Heart left ventricle (tissue), 16 donors: Measurements from ENCODE around the gene HEMK1. TPM values are rescaled to one million over a fixed set of nuclear protein-coding genes. Genes with fewer than 3 reads are reported as not detected.

Experiments used
- ATAC-seq, 4 donors: fragments of 200-7000 bp; cut with Tn5 transposase; one replicate each; pipeline ENCODE4 v1.9.1; 2020 to 2022; ENCODE audit warnings: moderate library complexity in 4 of 4, mild to moderate bottlenecking in 3 of 4, moderate number of reproducible peaks in 1 of 4
- DNase-seq, 5 donors: peaks; one replicate each; pipeline ENCODE4 v3.0.0-alpha.2; 2020
- H3K27ac ChIP-seq, 12 donors: fragments of 200-600 bp; sonication (generic) in 4 of 12; one replicate each; pipeline versions ENCODE4 v1.5.0 to v1.8.0; 2016 to 2022; ENCODE audit warnings: mild to moderate bottlenecking in 2 of 12
- H3K27me3 ChIP-seq, 9 donors: fragments of 200-600 bp; sonication (generic) in 2 of 9; one replicate each; pipeline versions ENCODE4 v1.5.1 to v1.8.0; 2016 to 2022; ENCODE audit warnings: mild to moderate bottlenecking in 3 of 9
- H3K36me3 ChIP-seq, 9 donors: fragments of 200-600 bp; sonication (generic) in 2 of 9; one replicate each; pipeline versions ENCODE4 v1.5.0 to v1.8.0; 2018 to 2022; ENCODE audit warnings: mild to moderate bottlenecking in 2 of 9
- H3K4me1 ChIP-seq, 12 donors: fragments of 200-600 bp; sonication (generic) in 4 of 12; one replicate each; pipeline versions ENCODE4 v1.5.0 to v1.8.0; 2016 to 2022; ENCODE audit warnings: mild to moderate bottlenecking in 3 of 12
- H3K4me3 ChIP-seq, 12 donors: fragments of 200-600 bp; sonication (generic) in 4 of 12; one replicate each; pipeline versions ENCODE4 v1.5.0 to v1.8.0; 2017 to 2022; ENCODE audit warnings: mild to moderate bottlenecking in 9 of 12, moderate library complexity in 4 of 12
- H3K9me3 ChIP-seq, 12 donors: fragments of 200-600 bp; sonication (generic) in 4 of 12; one replicate each; pipeline versions ENCODE4 v1.5.0 to v1.8.0; 2016 to 2022; ENCODE audit warnings: mild to moderate bottlenecking in 1 of 12
- CTCF ChIP-seq, 12 donors: fragments of 200-600 bp; sonication (generic) in 4 of 12; IDR thresholded peaks; one replicate each; pipeline versions ENCODE4 v1.5.0 to v1.8.0; 2018 to 2022; ENCODE audit warnings: antibody characterized with exemption in 12 of 12, mild to moderate bottlenecking in 5 of 12
- POLR2A ChIP-seq, 2 donors: fragments of 450-650 bp; IDR thresholded peaks; one replicate each; pipeline ENCODE4 v1.6.1; 2017; ENCODE audit warnings: antibody characterized with exemption in 2 of 2, mild to moderate bottlenecking in 2 of 2, moderate library complexity in 2 of 2
- WGBS, 4 donors: extraction: QIAGEN DNeasy Blood & Tissue Kit in 2 of 4; methylation state at CpG; one replicate each; pipeline versions ENCODE4 v1.1.5 to v1.1.7; 2013 to 2018; 5-methylcytosine and 5-hydroxymethylcytosine counted together
- intact Hi-C, 10 donors: fragments of 100-400 bp; cut with DNase I; formaldehyde crosslinking; loops; one replicate each; pipeline versions ENCODE4 v1.11.1 to v1.14.2; 2022
- polyA plus RNA-seq, 2 donors: library from polyadenylated mRNA; stranded (reverse); fragments of 200-250 nt; gene quantifications; one replicate each; pipeline ENCODE4 v1.2.3, GENCODE V29; 2013
- total RNA-seq, 9 donors: library from RNA; depleted of rRNA in 2 of 9; stranded (reverse); fragments of >200 nt in 2 of 9; fragmentation: NEBNext Ultra II Directional in 3 of 9; extraction: Animal tissue kit (Norgen Biotek cat#: 25700) in 3 of 9; gene quantifications; one replicate each; pipeline versions ENCODE4 v1.1.0 to v1.2.4, GENCODE V29; 2016 to 2023
- donor health status: ischemic (EF 13 %, LVEDD 7.1; RV severe dilation, severe dysfunction).
- donor health status: healthy with polysubstance abuse.
- donor health status: DM: no; HTN: yes; CAD: no.
- donor health status: DM: no; HTN: no; CAD: no.
- donor health status: ischemic (EF 25% LVEDD 6.9; RV normal size, moderate dysfunction).
- donor health status: ischemic (EF 25% LVEDD 5.7; RV mildly dilated, moderate dysfunction).
- donor health status: healthy.
- donor health status: DM: yes; HTN: yes; CAD: no.
- donor health status: ischemic (EF 35%, LVEDD 5.7; RV mildly dilated, moderate dysfunction).
- donor health status: nonischemic (EF 11% LVEDD 7.7; RV severe dilation, severe dysfunction).
- donor health status: DM: yes; HTN: yes; CAD: no.
- donor health status: PGD.
- donor health status: ischemic (EF 29% LVEDD 5.4; RV normal size, mild dysfunction).
- donor health status: nonischemic (EF 23%, LVEDD 6.1; RV moderate dilation, normal function).

Gene HEMK1
- total and polyA plus RNA-seq, 11 donors: 7.8 to 19.7 (median 13.8) TPM

GRCh38 chr3:50628601-50629000 lies 59.3 kb downstream of the HEMK1 start:
- H3K4me1 ChIP-seq: peaks cover 0 to 99% (median 61%) of the 10 kb centered on the region in 12 donors
- 95 to 100% (median 97%) methylated on average over 3 of the region's 3 CpGs for WGBS, 4 donors
- DNase-seq: no peak
- ATAC-seq: no peak
- H3K4me3 ChIP-seq: no peak overlapping the region
- peak overlapping the region in 6 of 12 donors; percentile 44 to 99 (median 80) for H3K27ac ChIP-seq
- no peak for TF ChIP-seq CTCF (IDR thresholded peaks at IDR 0.05)
- no peaks in the 10 kb centered on the region for H3K27me3 ChIP-seq
- no peaks in the 10 kb centered on the region for H3K9me3 ChIP-seq
- intact Hi-C loops: loop anchor here in 1 of 10 donors (10.0 kb wide), 1 partner anchor 746 kb away; no protein-coding TSS in a partner anchor
- no peaks in the 10 kb centered on the region for H3K36me3 ChIP-seq

GRCh38 chr3:50630394-50630793 lies 61.1 kb downstream of the HEMK1 start:
- no peaks in the 10 kb centered on the region for H3K27me3 ChIP-seq
- H3K27ac ChIP-seq: peak overlapping the region in 4 of 12 donors; percentile 11 to 72 (median 40)
- no peaks in the 10 kb centered on the region for H3K36me3 ChIP-seq
- 70 to 87% (median 80%) methylated on average over 4 to 6 of the region's 6 CpGs for WGBS, 4 donors
- no peaks in the 10 kb centered on the region for H3K9me3 ChIP-seq
- ATAC-seq (no peak), DNase-seq (no peak)
- peaks cover 0 to 95% (median 46%) of the 10 kb centered on the region in 12 donors for H3K4me1 ChIP-seq
- H3K4me3 ChIP-seq: no peak overlapping the region
- intact Hi-C loops: no loop called here
- TF ChIP-seq CTCF (IDR thresholded peaks at IDR 0.05) (no peak), POLR2A (IDR thresholded peaks at IDR 0.05) (no peak)

- no peak for ATAC-seq
- no peaks in the 10 kb centered on the region for H3K36me3 ChIP-seq
- H3K4me3 ChIP-seq: no peak overlapping the region
- H3K27me3 ChIP-seq: no peaks in the 10 kb centered on the region
- peak overlapping the region in 5 of 12 donors; percentile 11 to 72 (median 25) for H3K27ac ChIP-seq
- intact Hi-C loops: no loop called here
- peaks cover 0 to 92% (median 41%) of the 10 kb centered on the region in 12 donors for H3K4me1 ChIP-seq
- TF ChIP-seq POLR2A (IDR thresholded peaks at IDR 0.05): no peak
- TF ChIP-seq CTCF (IDR thresholded peaks at IDR 0.05): no peak
- H3K9me3 ChIP-seq: no peaks in the 10 kb centered on the region
- no peak for DNase-seq
- WGBS, 4 donors: 50 to 62% (median 54%) methylated on average over 7 of the region's 7 CpGs
These were observed 61.6 kb downstream of the HEMK1 start for GRCh38 chr3:50630877-50631276.

- WGBS, 4 donors: 27 to 41% (median 34%) methylated on average over 5 of the region's 5 CpGs
- intact Hi-C loops: no loop called here
- ATAC-seq: peak in 1 of 4 donors; percentile 4
- Histone ChIP-seq H3K4me1 (peaks cover 0 to 91% (median 44%) of the 10 kb centered on the region in 12 donors), H3K36me3 (no peaks in the 10 kb centered on the region), H3K4me3 (no peak overlapping the region), H3K27me3 (no peaks in the 10 kb centered on the region), H3K27ac (peak overlapping the region in 7 of 12 donors; percentile 20 to 72 (median 39)), H3K9me3 (no peaks in the 10 kb centered on the region)
- no peak for TF ChIP-seq CTCF (IDR thresholded peaks at IDR 0.05)
- TF ChIP-seq POLR2A (IDR thresholded peaks at IDR 0.05): no peak
- DNase-seq: no peak
These were observed 63.1 kb downstream of the HEMK1 start for GRCh38 chr3:50632450-50632849.
